GM12801 (cell line): ENCODE measurements around the gene TAGLN3.

Experiments
- TF ChIP-seq, protein P1 (sequence below): IDR thresholded peaks from one replicate; pipeline ENCODE4 v1.5.1; 2011; ENCODE audit warnings: control low read depth; ENCODE audit not compliant: insufficient read length; ENCODE audit errors: extremely low read depth

TAGLN3 gene

DNA sequence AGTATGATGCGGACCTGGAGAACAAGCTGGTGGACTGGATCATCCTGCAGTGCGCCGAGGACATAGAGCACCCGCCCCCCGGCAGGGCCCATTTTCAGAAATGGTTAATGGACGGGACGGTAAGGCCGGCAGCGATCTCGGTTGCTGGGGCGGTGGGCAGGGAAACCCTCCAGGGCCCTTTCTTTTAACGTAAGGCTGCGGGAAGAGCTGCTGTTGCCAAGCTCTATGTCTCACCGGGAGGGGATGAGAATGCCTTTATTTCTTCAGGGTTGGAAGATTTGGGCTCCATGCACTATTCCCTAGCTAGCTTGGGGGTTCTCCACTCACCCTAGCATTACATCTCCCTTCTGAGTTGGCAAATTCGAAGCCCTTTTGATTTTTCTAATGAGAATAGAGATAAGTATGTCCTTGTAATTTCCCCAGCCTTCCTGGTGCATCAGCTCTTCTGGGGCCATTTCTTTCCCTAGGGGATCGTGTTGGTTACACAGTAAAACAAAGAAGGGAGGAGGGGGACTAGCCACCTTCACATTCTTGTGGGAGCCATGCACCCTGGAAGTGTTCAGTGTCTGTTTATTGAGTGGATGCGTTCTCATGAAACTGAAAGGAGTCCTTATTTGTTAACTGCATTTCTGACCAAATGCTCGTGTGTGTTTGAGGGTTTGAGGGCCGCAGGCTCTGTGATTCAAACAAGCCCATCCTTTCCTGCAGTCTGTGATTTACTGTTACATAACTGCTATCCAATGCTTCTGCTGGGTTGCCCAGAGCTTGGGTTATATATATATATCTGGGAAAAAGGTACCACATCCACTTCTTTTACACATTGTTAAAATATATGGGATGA, 982 bp downstream of the TAGLN3 start:
- TF ChIP-seq, protein P1, sequence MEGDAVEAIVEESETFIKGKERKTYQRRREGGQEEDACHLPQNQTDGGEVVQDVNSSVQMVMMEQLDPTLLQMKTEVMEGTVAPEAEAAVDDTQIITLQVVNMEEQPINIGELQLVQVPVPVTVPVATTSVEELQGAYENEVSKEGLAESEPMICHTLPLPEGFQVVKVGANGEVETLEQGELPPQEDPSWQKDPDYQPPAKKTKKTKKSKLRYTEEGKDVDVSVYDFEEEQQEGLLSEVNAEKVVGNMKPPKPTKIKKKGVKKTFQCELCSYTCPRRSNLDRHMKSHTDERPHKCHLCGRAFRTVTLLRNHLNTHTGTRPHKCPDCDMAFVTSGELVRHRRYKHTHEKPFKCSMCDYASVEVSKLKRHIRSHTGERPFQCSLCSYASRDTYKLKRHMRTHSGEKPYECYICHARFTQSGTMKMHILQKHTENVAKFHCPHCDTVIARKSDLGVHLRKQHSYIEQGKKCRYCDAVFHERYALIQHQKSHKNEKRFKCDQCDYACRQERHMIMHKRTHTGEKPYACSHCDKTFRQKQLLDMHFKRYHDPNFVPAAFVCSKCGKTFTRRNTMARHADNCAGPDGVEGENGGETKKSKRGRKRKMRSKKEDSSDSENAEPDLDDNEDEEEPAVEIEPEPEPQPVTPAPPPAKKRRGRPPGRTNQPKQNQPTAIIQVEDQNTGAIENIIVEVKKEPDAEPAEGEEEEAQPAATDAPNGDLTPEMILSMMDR: no peak

DNA sequence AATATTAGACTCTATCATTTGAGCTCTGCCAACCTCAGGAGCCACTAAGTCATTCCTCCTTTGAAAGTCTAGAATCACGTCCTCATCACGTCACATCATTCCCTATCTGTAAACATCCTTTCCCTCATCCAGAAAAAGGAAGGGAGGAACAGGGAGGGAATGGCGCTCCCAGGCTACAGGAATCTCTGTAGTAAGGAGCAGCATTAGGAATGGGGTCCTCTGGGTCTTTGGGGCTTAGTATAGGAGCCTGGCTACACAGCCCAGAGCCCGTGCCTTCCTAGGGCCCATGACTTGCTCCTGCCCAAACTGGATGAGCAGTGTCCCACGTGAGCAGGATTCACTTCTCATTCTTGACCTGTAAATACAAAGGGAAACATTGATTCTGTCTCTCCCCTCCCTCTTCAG, 1.6 kb downstream of the TAGLN3 start:
- TF ChIP-seq, protein P1: no peak

DNA sequence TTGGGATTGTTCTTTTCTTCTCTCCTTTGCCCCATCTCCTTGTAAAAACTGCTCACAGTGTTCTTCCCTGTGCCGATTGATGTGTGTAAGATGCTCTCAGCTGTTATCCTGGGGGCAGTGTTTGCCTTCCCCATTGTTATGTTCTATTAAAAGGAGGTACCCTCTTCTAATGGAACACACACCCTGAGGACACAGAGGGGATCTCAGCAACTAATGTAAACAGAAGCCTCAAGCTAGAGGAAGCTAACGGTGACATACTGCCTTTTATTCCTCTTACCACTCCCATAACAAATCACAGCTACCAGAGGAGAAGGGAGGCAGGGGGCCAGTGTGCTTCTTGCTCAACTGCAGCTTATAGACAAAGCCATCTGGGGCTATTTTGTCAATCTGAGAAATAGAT, 2.2 kb downstream of the TAGLN3 start:
- TF ChIP-seq, protein P1: no peak

DNA sequence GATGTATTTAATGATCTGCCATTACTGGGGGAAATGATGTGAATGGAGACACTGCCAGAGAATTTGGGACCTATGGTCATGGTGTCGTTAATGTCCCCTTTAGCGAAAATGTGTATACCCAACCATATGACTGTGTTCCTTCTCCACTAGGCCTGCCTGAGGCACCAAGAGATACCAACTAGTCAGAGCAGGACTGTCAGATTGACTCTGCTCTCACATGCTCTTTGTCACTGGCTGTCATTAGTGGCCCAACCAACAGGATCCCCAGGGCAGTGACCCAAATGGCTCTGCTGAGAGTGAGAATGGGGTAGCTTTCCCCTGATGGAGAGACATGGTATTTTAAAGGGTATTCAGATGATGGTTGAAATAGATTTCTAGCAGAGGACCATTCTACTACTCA, 2.8 kb downstream of the TAGLN3 start:
- TF ChIP-seq, protein P1: no peak

DNA sequence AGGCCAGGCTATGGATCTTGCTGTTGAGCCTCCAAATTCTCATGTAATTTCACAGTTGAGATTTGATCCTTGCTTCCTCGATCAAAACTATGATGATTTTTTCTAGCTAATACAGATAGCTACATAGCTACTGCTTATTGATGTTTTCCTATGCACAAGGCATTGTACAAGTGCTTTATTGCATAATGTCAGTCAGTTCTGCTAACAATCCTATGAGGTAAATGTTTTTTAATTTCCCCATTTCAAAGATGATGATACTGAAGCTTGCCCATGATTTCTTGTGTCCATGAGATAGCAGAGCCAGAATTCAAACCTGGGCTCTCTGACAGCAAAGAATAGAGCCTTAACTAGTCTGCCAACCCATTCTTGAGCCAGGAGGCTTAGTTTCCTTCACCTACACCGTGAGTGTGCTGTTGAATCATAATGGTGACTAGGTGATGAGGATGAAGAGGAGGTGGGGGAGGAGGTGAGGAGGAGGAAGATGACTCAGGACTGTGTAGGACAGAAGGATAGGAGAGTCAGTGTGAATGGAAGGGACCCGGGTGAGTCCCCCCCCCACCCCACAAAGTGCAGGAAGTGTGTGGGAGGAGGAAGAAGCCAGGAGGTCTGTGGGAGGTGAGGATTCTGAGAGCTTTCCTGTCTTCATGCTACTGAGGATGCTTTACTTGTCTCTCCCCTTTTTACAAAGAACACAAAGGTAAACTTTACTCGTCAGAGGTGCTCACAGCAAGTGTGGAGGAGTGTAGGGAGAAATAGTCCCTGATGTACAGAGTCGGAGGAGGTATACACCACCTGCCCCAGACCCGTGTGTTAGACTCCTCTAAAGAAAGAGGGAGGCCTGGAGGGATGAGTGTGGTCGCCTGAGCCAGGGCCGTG, 3.6 kb downstream of the TAGLN3 start:
- TF ChIP-seq, protein P1: no peak

DNA sequence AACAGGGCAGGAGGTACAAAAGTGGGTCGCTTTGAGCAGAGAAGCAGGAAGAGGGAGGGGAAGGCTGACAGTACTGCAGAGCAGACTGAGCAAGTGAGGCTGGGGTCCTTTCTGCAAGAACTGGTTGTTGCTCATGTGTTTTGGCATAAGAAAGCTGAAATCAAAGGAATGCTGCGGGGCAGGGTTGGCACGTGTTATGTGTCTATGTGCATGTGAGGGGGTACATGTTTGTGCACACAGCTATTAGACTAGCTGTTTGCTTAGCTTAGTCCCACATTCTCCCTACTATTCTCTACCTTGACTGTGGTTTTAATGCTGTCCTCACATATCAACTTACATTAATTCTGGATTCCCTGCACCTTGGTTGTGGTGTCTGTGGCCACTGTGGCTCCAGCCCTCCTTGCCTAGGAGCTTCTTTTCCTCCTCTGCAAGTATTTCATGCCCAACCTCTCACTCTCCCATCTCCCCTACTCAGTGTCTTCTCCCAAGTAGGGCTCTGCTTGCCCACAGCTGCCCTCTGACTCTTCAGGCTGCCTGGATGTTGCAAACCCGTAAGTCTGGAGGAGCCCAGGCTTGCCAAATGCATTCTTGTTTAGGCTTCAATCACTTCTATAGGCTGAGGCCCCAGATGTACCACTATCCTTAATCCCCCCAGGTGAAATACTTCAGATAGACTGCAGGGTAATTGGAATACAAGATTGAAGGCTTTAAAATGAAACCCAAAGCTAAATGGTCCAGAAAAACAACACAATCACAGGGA, 4.8 kb downstream of the TAGLN3 start:
- TF ChIP-seq, protein P1: no peak

DNA sequence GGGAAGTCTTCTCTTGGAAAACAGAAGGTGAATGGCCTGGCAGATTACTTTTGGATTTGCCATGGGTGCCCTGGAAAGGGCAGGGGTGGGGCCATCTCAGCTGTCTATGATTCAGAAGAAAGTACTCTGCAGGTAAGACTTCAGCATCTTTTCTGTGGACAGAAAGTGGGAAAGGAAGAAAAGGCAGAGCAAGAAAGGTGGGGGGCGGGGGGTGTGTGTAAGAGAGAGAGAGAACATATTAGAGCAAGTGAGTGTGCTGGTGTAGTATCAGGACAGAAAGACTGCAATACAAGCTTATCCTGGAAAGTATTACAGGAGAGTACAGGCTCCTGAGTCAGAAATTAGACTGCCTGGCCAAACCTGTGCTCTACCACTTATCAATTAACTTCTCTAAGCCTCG, 5.5 kb downstream of the TAGLN3 start:
- TF ChIP-seq, protein P1: no peak
